Sigmoid colon (tissue), 4 donors: Measurements from ENCODE around the gene SCTR.

Experiments
- POLR2A ChIP-seq, 2 donors: fragments of 450-650 bp; IDR thresholded peaks; one replicate each; pipeline ENCODE4 v1.6.1; 2016; ENCODE audit warnings: antibody characterized with exemption in 2 of 2, mild to moderate bottlenecking in 2 of 2, moderate library complexity in 2 of 2
- POLR2AphosphoS5 ChIP-seq, 4 donors: sonication (generic); formaldehyde crosslinking; IDR thresholded peaks; one replicate each; pipeline ENCODE4 v1.6.1; 2017; ENCODE audit warnings: antibody characterized with exemption in 4 of 4
- TF ChIP-seq, protein P1 (sequence below), 4 experiments: fragments of 450-650 bp in 3 of 4; fragments of 200-600 bp in 1 of 4; IDR thresholded peaks; one replicate each; pipeline ENCODE4 v1.5.1; 2016 to 2019; ENCODE audit warnings: antibody characterized with exemption in 4 of 4, mild to moderate bottlenecking in 3 of 4, moderate library complexity in 2 of 4

DNA sequence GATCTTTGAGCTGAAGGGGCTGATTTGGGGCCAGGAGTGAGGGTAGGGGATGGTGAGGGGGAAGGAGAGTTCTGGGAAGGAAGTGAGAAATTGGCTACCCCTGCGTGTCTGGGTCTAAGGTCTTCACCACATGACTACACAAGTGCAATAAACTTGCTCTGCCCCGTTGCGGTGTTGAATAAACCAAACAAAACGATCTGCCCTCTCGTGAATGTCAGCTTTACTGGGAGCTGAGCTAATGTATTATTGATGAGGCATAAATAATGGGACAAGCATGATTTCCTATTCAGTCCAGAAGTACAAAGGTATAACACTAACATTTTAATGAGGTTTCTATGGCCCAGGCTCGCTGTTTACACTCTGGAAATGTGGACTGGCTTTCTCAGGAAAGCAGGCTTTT lies 11.9 kb upstream of the SCTR start:
- TF ChIP-seq, protein P1, sequence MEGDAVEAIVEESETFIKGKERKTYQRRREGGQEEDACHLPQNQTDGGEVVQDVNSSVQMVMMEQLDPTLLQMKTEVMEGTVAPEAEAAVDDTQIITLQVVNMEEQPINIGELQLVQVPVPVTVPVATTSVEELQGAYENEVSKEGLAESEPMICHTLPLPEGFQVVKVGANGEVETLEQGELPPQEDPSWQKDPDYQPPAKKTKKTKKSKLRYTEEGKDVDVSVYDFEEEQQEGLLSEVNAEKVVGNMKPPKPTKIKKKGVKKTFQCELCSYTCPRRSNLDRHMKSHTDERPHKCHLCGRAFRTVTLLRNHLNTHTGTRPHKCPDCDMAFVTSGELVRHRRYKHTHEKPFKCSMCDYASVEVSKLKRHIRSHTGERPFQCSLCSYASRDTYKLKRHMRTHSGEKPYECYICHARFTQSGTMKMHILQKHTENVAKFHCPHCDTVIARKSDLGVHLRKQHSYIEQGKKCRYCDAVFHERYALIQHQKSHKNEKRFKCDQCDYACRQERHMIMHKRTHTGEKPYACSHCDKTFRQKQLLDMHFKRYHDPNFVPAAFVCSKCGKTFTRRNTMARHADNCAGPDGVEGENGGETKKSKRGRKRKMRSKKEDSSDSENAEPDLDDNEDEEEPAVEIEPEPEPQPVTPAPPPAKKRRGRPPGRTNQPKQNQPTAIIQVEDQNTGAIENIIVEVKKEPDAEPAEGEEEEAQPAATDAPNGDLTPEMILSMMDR (IDR thresholded peaks at IDR 0.05), result no peak
- TF ChIP-seq POLR2A (IDR thresholded peaks at IDR 0.05) (no peak), POLR2AphosphoS5 (IDR thresholded peaks at IDR 0.05) (no peak)
